ENCODE measurements around the gene SFMBT1.

Gene SFMBT1

DNA sequence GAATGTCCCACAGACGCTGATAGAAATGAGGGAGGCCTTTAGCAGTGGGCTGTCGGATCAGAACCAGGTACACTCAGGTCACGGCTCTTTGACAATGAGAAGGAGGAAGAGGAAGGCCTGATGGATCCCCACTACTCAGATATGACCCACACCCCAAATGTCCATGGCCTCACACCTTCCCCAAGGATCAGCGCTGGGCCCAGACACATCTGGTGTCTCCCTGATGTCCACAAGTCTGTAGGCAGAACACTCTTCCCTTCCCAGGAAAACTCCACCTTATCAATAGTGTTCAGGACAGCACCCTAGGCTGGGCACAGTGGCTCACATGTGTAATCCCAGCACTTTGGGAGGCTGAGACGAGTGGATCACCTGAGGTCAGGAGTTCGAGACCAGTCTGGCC, 33.3 kb upstream of the SFMBT1 start:
- TF ChIP-seq FOXP2 (optimal IDR thresholded peaks at IDR 0.05; ENCODE audit: borderline replicate concordance, extremely low read depth, extremely low read length, insufficient read depth): no peak
- TF ChIP-seq POLR2AphosphoS5 (IDR thresholded peaks at IDR 0.05; ENCODE audit: low read depth, low read length): no peak

DNA sequence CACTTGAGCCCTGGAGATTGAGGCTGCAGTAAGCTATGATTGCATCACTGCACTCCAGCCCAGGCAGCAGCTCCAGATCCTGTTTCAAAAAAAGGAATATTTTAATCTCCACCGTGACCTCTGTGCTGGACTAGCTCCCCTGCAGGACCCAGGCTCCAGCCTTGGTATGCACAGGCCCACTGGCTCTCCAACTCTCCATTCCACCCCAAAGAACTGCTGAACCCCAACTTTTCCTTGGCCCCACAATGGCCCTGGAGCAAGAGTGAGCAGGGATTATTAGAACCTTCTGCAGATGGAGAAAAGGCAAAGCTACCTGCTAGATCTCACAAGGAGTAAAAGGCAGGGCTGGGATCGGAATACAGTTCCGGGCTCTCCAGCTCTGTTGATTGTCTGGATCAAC, 32.8 kb upstream of the SFMBT1 start:
- no peak for TF ChIP-seq TAF1 (IDR thresholded peaks at IDR 0.05; ENCODE audit: borderline replicate concordance, insufficient read depth, low read length)
- TF ChIP-seq FOXP2 (optimal IDR thresholded peaks at IDR 0.05; ENCODE audit: borderline replicate concordance, extremely low read depth, extremely low read length, insufficient read depth): no peak
- TF ChIP-seq, protein P1, sequence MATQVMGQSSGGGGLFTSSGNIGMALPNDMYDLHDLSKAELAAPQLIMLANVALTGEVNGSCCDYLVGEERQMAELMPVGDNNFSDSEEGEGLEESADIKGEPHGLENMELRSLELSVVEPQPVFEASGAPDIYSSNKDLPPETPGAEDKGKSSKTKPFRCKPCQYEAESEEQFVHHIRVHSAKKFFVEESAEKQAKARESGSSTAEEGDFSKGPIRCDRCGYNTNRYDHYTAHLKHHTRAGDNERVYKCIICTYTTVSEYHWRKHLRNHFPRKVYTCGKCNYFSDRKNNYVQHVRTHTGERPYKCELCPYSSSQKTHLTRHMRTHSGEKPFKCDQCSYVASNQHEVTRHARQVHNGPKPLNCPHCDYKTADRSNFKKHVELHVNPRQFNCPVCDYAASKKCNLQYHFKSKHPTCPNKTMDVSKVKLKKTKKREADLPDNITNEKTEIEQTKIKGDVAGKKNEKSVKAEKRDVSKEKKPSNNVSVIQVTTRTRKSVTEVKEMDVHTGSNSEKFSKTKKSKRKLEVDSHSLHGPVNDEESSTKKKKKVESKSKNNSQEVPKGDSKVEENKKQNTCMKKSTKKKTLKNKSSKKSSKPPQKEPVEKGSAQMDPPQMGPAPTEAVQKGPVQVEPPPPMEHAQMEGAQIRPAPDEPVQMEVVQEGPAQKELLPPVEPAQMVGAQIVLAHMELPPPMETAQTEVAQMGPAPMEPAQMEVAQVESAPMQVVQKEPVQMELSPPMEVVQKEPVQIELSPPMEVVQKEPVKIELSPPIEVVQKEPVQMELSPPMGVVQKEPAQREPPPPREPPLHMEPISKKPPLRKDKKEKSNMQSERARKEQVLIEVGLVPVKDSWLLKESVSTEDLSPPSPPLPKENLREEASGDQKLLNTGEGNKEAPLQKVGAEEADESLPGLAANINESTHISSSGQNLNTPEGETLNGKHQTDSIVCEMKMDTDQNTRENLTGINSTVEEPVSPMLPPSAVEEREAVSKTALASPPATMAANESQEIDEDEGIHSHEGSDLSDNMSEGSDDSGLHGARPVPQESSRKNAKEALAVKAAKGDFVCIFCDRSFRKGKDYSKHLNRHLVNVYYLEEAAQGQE (IDR thresholded peaks at IDR 0.05; ENCODE audit: insufficient read depth in 1 of 2, low read depth in 2 of 2, low read length in 2 of 2): no peak

DNA sequence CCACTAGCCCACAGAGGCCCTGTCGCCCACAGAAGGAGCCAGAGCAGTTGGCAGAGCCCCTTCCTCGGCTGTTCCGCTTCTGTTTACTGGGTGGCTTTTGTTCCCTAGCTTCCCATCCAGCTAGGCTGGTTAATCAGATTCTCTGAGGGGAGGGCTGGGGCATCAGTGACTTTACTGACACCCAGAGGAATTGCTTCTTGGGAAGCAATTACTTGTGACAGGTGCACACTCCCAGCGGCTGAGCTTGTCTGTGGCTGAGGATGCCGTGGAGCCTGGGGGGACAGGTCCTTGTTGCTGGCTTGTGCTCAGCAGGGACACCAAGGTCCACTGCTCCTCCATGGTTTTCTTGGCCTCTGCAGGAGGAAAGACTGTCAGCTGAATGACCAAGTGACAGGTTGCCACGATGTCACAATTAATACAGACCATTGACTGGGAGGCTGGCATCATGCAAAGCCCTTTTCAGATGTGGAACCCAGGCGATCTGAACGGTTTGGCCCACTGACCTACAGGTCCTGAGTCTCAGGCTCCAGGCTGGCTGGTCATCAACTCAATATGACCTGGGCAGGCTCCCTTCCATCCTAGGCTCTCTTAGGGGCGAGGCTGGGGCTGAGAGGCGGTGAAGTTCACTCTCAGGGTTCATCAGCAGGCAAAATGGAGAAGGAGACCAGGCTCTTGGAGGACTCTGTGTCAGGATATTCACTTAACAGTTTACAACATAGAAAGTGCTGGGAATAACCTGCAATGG, 31.8 kb upstream of the SFMBT1 start:
- TF ChIP-seq FOXP2 (optimal IDR thresholded peaks at IDR 0.05; ENCODE audit: borderline replicate concordance, extremely low read depth, extremely low read length, insufficient read depth) (no peak), POLR2AphosphoS5 (IDR thresholded peaks at IDR 0.05; ENCODE audit: low read depth, low read length) (no peak), SIN3A (IDR thresholded peaks at IDR 0.05; ENCODE audit: borderline replicate concordance, insufficient read depth, low read length) (no peak)

DNA sequence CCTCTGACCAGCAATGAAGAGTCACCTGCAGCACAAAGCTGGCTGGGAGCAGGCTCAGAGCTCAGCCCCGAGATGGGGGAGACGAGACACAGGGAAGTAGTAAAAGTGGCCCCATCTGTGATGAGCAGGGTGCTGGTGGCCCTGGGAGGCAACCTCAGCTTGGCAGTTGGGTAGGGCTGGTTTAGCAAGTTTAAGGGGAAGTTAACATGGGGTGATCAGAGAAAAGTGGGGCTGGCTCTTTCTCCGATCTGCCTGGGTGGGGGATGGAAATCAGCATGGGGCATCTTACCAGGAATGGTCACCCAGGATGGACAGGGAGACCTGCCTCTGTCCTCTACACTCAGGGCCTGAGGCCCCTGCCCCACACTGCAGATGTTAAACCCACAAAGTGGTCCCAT, 29.9 kb upstream of the SFMBT1 start:
- TF ChIP-seq, protein P1 (IDR thresholded peaks at IDR 0.05; ENCODE audit: insufficient read depth in 1 of 2, low read depth in 2 of 2, low read length in 2 of 2): no peak
- TF ChIP-seq TAF1 (IDR thresholded peaks at IDR 0.05; ENCODE audit: borderline replicate concordance, insufficient read depth, low read length) (no peak), FOXP2 (optimal IDR thresholded peaks at IDR 0.05; ENCODE audit: borderline replicate concordance, extremely low read depth, extremely low read length, insufficient read depth) (no peak), POLR2AphosphoS5 (IDR thresholded peaks at IDR 0.05; ENCODE audit: low read depth, low read length) (no peak), SIN3A (IDR thresholded peaks at IDR 0.05; ENCODE audit: borderline replicate concordance, insufficient read depth, low read length) (no peak)

DNA sequence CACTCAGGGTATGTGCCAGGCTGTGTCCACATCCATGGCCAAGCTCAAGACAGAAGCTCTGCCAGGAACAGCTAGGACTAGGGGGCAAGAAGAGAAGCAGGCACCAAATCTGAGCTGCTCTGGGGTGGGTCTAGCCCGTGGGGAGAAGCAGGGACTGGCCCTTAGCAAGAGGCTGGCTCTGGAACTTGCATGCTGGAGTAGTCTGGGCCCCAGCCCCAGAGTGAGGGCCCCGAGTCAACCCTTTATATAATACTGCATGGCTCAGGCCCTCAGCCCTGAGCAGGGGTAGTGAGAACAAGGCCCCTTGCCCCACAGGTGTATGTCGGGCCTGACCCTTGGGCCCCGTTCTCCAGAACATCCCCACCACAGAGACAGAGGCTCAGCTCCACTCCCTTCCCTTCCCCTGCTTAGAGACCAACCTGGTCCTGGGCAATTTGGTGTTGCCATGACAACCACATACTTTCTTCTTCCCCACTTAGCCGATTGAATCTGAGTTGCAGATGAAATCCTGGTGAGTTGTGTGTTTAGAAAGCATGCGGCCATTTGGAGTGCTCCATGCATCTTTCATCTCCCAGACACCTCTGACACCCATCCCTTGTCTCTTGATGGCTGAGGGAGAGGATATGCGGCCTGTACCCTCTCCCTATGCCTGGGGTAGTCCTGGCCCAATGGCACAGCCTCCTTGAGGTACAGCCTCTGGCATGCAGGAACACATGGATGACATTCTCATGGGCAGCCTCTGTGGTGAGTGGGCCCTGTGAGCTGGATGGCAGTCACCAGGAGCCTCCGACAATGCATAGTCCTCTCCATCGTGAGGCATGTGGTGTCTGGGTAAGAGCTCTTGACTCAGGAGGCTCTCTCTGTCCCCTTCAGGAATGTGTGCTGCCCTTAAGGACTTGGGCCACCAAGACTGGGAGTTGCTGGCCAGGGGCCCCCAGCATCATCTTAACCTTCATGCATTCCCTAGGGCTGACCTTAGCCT, 29.2 kb upstream of the SFMBT1 start:
- TF ChIP-seq, protein P1 (IDR thresholded peaks at IDR 0.05; ENCODE audit: insufficient read depth in 1 of 2, low read depth in 2 of 2, low read length in 2 of 2): no peak
- TF ChIP-seq SIN3A (IDR thresholded peaks at IDR 0.05; ENCODE audit: borderline replicate concordance, insufficient read depth, low read length) (no peak), FOXP2 (optimal IDR thresholded peaks at IDR 0.05; ENCODE audit: borderline replicate concordance, extremely low read depth, extremely low read length, insufficient read depth) (no peak), POLR2AphosphoS5 (IDR thresholded peaks at IDR 0.05; ENCODE audit: low read depth, low read length) (no peak), TAF1 (IDR thresholded peaks at IDR 0.05; ENCODE audit: borderline replicate concordance, insufficient read depth, low read length) (no peak)

DNA sequence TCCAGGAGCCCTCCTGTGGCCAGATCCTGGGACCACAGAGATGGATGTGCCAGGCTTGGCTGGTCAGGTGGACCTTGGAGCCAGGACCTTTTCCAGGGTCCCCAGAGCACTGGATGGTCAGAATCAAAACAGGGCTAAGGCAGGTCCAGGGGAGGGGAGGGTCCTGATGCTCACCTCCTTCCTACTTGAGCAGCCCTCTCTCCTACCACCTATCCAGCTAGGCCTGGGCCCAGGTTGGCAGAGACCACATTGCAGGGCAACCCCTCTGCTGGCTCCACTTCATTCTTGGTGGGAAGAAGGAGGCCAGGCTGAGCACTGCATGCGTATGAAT, 28.5 kb upstream of the SFMBT1 start:
- TF ChIP-seq TAF1 (IDR thresholded peaks at IDR 0.05; ENCODE audit: borderline replicate concordance, insufficient read depth, low read length): no peak
- TF ChIP-seq, protein P1 (IDR thresholded peaks at IDR 0.05; ENCODE audit: insufficient read depth in 1 of 2, low read depth in 2 of 2, low read length in 2 of 2): no peak
- TF ChIP-seq SIN3A (IDR thresholded peaks at IDR 0.05; ENCODE audit: borderline replicate concordance, insufficient read depth, low read length): no peak
- no peak for TF ChIP-seq POLR2AphosphoS5 (IDR thresholded peaks at IDR 0.05; ENCODE audit: low read depth, low read length)
- TF ChIP-seq FOXP2 (optimal IDR thresholded peaks at IDR 0.05; ENCODE audit: borderline replicate concordance, extremely low read depth, extremely low read length, insufficient read depth): no peak

Measured in PFSK-1 (cell line).